Right kidney (tissue), 9 donors: ENCODE measurements around the gene SUSD3.
"Not testable (repeated sequence)": the region's sequence is repeated elsewhere in the genome, so short reads cannot be mapped to it uniquely, and the experiment has no call there.

Experiments used
- DNase-seq: peaks from one replicate; pipeline ENCODE4 v3.0.0-alpha.2; 2016
- long read RNA-seq, 8 donors: transcript quantifications; one replicate each; lab custom pipeline, GENCODE V29; 2026

The SUSD3 gene
- long read RNA-seq, donor 1, transcript SUSD3-202 (5 exons, 1,195 nt) = major isoform, 5 of 6 reads
- long read RNA-seq, donor 1, partial matches to known transcripts = 0 of 6 reads
- long read RNA-seq, donor 1, other reads (novel, unspliced or antisense) = 0 of 6 reads
- long read RNA-seq, donor 2, partial matches to known transcripts = 0 of 1 reads
- long read RNA-seq, donor 2, other reads (novel, unspliced or antisense) = 0 of 1 reads
- long read RNA-seq, donor 3, partial matches to known transcripts = 0 of 1 reads
- long read RNA-seq, donor 3, other reads (novel, unspliced or antisense) = 0 of 1 reads
- long read RNA-seq, donor 4, partial matches to known transcripts = 0 of 1 reads
- long read RNA-seq, donor 4, other reads (novel, unspliced or antisense) = 0 of 1 reads
- long read RNA-seq, donor 5 = 0 reads
- long read RNA-seq, donor 6, partial matches to known transcripts = 0 of 4 reads
- long read RNA-seq, donor 6, other reads (novel, unspliced or antisense) = 0 of 4 reads
- long read RNA-seq, donor 7, transcript SUSD3-202 (5 exons, 1,195 nt) = major isoform, 6 of 8 reads
- long read RNA-seq, donor 7, partial matches to known transcripts = 0 of 8 reads
- long read RNA-seq, donor 7, other reads (novel, unspliced or antisense) = 0 of 8 reads
- long read RNA-seq, donor 8, transcript SUSD3-202 (5 exons, 1,195 nt) = major isoform, 5 of 5 reads
- long read RNA-seq, donor 8, partial matches to known transcripts = 0 of 5 reads
- long read RNA-seq, donor 8, other reads (novel, unspliced or antisense) = 0 of 5 reads

GRCh38 chr9:93058355-93059010 is at the start of gene SUSD3:
SUSD3 (plus strand) TSS chr9:93058701; CDS start chr9:93058743, 42 bp downstream.
- DNase-seq = peak; percentile 58

- no peak for DNase-seq
Observed at GRCh38 chr9:93009337-93010015, 49.0 kb upstream of the SUSD3 start.

- DNase-seq = no peak
Observed at GRCh38 chr9:93010056-93010455, 48.4 kb upstream of the SUSD3 start.

GRCh38 chr9:93010704-93011103 is 47.8 kb upstream of the SUSD3 start:
- DNase-seq = no peak

- no peak for DNase-seq
Observed at GRCh38 chr9:93011114-93011513, 47.4 kb upstream of the SUSD3 start.

GRCh38 chr9:93012963-93013855 is 45.3 kb upstream of the SUSD3 start:
- no peak for DNase-seq

- no peak for DNase-seq
Observed at GRCh38 chr9:93013856-93014582, 44.5 kb upstream of the SUSD3 start.

GRCh38 chr9:93015190-93015589 is 43.3 kb upstream of the SUSD3 start:
- DNase-seq = not testable (repeated sequence)

GRCh38 chr9:93017621-93018020 is 40.9 kb upstream of the SUSD3 start:
- DNase-seq = no peak

GRCh38 chr9:93020151-93020550 is 38.4 kb upstream of the SUSD3 start:
- DNase-seq = no peak

- no peak for DNase-seq
Observed at GRCh38 chr9:93020771-93021670, 37.5 kb upstream of the SUSD3 start.

GRCh38 chr9:93022066-93022465 is 36.4 kb upstream of the SUSD3 start:
- DNase-seq = no peak

GRCh38 chr9:93022721-93023520 is 35.6 kb upstream of the SUSD3 start:
- no peak for DNase-seq

- no peak for DNase-seq
Observed at GRCh38 chr9:93023521-93023815, 35.0 kb upstream of the SUSD3 start.

- no peak for DNase-seq
Observed at GRCh38 chr9:93024646-93024910, 33.9 kb upstream of the SUSD3 start.

- DNase-seq = no peak
Observed at GRCh38 chr9:93024986-93025630, 33.4 kb upstream of the SUSD3 start.

- no peak for DNase-seq
Observed at GRCh38 chr9:93025736-93026135, 32.8 kb upstream of the SUSD3 start.

- no peak for DNase-seq
Observed at GRCh38 chr9:93026640-93027039, 31.9 kb upstream of the SUSD3 start.

- DNase-seq = no peak
Observed at GRCh38 chr9:93027750-93028149, 30.8 kb upstream of the SUSD3 start.
